22Rv1 (cell line): Measurements from ENCODE around the gene ADGRD1.

Source experiments
- ZFX ChIP-seq: fragments of 450-650 bp; IDR thresholded peaks from 2 replicates; pipeline ENCODE4 v1.6.1; 2017; ENCODE audit warnings: antibody characterized with exemption, borderline replicate concordance
- TF ChIP-seq, protein P1 (sequence below): fragments of 450-650 bp; IDR thresholded peaks from 2 replicates; pipeline ENCODE4 v1.5.1; 2017; ENCODE audit warnings: mild to moderate bottlenecking

GRCh38 chr12:131176266-131176665, 222.6 kb downstream of the ADGRD1 start:
- TF ChIP-seq, protein P1, sequence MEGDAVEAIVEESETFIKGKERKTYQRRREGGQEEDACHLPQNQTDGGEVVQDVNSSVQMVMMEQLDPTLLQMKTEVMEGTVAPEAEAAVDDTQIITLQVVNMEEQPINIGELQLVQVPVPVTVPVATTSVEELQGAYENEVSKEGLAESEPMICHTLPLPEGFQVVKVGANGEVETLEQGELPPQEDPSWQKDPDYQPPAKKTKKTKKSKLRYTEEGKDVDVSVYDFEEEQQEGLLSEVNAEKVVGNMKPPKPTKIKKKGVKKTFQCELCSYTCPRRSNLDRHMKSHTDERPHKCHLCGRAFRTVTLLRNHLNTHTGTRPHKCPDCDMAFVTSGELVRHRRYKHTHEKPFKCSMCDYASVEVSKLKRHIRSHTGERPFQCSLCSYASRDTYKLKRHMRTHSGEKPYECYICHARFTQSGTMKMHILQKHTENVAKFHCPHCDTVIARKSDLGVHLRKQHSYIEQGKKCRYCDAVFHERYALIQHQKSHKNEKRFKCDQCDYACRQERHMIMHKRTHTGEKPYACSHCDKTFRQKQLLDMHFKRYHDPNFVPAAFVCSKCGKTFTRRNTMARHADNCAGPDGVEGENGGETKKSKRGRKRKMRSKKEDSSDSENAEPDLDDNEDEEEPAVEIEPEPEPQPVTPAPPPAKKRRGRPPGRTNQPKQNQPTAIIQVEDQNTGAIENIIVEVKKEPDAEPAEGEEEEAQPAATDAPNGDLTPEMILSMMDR, result no peak
- no peak for TF ChIP-seq ZFX
